GM06990 (cell line): ENCODE results near the gene B3GAT1.

Experiments
- DNase-seq: peaks from one replicate; pipeline ENCODE4 v3.0.0-alpha.2; 2011; ENCODE audit not compliant: insufficient read length; ENCODE audit errors: extremely low read depth
- H3K27me3 ChIP-seq: replicated peaks from 2 replicates; pipeline ENCODE4 v1.6.0; 2011; ENCODE audit warnings: low read length; ENCODE audit not compliant: control insufficient read depth, insufficient read depth
- H3K36me3 ChIP-seq: 2 replicates; pipeline ENCODE4 v1.5.1; 2011; ENCODE audit warnings: low read length; ENCODE audit not compliant: control insufficient read depth, insufficient read depth
- H3K4me3 ChIP-seq: replicated peaks from 2 replicates; pipeline ENCODE4 v1.5.1; 2011; ENCODE audit warnings: low read depth, mild to moderate bottlenecking, control low read depth, low read length
- CTCF ChIP-seq: IDR thresholded peaks from 2 replicates; pipeline ENCODE4 v1.5.1; 2011; ENCODE audit warnings: low read length, control low read depth, mild to moderate bottlenecking, inconsistent platforms; ENCODE audit not compliant: insufficient read depth, poor library complexity, severe bottlenecking

The B3GAT1 gene

GRCh38 chr11:134405436-134405835 is 6.6 kb downstream of the B3GAT1 start:
- H3K36me3 ChIP-seq: no peaks in the 10 kb centered on the region
- no peak overlapping the region for H3K4me3 ChIP-seq
- H3K27me3 ChIP-seq: no peaks in the 10 kb centered on the region
- TF ChIP-seq CTCF: no peak
- DNase-seq: no peak

GRCh38 chr11:134404575-134405341 is 7.3 kb downstream of the B3GAT1 start:
- Histone ChIP-seq H3K4me3 (no peak overlapping the region), H3K27me3 (no peaks in the 10 kb centered on the region; the same call in 1 of the 2 replicates)
- DNase-seq: no peak

GRCh38 chr11:134402910-134403309 is 9.1 kb downstream of the B3GAT1 start:
- H3K36me3 ChIP-seq: no peaks in the 10 kb centered on the region
- DNase-seq: no peak
- H3K4me3 ChIP-seq: no peak overlapping the region
- no peaks in the 10 kb centered on the region; the same call in none of the 2 replicates for H3K27me3 ChIP-seq
- no peak for TF ChIP-seq CTCF

More at GRCh38 chr11:134404575-134405341, 7.3 kb downstream of the B3GAT1 start:
- no peaks in the 10 kb centered on the region for H3K36me3 ChIP-seq
- TF ChIP-seq CTCF: no peak

GRCh38 chr11:134401825-134402809 is 9.9 kb downstream of the B3GAT1 start:
- H3K27me3 ChIP-seq: no peaks in the 10 kb centered on the region; the same call in none of the 2 replicates
- H3K4me3 ChIP-seq: no peak overlapping the region
- no peak for DNase-seq
- TF ChIP-seq CTCF: no peak
- H3K36me3 ChIP-seq: no peaks in the 10 kb centered on the region

- no peaks in the 10 kb centered on the region for H3K36me3 ChIP-seq
- no peak for TF ChIP-seq CTCF
- no peaks in the 10 kb centered on the region; the same call in none of the 2 replicates for H3K27me3 ChIP-seq
Observed at GRCh38 chr11:134399996-134400395, 12.0 kb downstream of the B3GAT1 start.

More at GRCh38 chr11:134399996-134400395, 12.0 kb downstream of the B3GAT1 start:
- H3K4me3 ChIP-seq: no peak overlapping the region
- DNase-seq: no peak
